NCI-H526 (cell line): ENCODE results near the gene STX1A.
"Not testable (repeated sequence)": the region's sequence is repeated elsewhere in the genome, so short reads cannot be mapped to it uniquely, and the experiment has no call there.

ENCODE experiments used
- DNase-seq, 2 experiments: peaks; one replicate each; lab custom pipeline; 2025; lab: John Stamatoyannopoulos, UW

The STX1A gene

DNA sequence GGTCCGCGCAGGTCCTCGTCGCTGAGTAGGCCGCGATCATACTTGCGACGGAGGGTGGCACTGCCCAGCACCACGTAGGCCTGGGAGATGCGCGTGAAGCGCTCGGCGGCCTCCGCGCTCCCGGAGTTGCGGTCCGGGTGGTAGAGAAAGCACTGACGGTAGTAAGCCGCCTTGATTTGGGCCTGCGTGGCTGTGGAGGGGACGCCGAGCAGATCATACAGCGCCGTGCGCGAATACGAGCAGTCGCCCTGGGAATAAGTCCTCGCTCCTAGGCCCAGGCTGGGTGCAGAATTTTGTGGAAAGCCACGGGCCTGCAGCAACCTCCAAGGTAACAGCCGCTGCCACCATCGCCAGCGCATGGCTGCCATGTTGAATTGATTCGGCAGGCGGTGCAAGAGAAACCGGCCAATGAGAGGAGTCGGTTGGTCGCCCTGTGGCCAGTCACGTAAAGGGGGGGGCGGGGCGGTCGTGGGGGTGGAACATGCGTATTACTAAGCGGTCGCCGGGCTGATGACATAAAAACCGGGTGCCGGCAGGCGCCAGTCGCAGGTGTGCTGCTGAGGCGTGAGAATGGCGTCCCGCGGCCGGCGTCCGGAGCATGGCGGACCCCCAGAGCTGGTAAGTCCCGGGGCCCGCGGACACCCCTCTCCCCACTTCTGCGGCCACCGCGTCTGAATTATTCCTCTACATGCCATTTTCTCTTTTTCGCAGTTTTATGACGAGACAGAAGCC, 36.2 kb downstream of the STX1A start, which contains the start of the genes BUD23 and DNAJC30:
TSS of gene BUD23 (plus strand) at position 542 of the 732 bp plus-strand sequence. CDS start at position 571, 29 bp downstream.
TSS of gene DNAJC30 (minus strand) at position 398 of the 732 bp plus-strand sequence. CDS start at position 368, 30 bp downstream.
- peak; percentile 90 to 97 for DNase-seq

DNA sequence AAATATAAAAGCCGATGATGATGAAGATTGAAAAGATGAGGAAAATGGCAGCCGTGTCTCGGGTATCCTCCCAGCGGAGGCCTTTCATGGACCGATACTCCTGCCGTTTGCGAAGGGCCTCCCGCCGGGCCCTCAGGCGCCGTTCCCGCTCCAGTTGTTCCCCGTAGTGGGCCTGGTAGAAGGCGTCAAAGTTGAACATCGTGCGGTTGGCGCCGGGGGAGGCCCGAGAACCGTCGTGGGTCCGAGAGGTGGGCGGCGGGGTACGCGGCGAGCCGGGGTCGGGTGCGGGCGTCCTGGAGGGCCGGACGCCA, 36.8 kb downstream of the STX1A start:
- DNase-seq, result no peak

DNA sequence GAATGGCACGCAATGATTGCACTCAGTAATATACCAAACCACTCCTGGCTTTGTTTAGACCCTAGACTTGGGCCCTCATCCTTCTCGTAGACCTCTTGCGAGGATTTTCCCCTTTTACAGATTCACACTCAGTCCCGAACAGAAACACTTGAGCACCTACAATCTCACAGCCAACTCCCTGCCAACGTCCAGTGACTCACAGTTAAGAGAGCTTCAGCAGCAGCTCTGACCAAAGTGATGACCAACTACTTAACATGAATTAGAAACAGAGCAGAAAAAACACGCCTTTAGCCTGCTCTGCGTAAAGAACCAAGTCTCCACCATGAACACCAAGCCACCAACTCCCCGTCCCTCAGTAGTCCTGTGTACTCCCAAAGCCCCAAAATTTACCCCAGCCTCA, 38.4 kb downstream of the STX1A start:
- no peak for DNase-seq

DNA sequence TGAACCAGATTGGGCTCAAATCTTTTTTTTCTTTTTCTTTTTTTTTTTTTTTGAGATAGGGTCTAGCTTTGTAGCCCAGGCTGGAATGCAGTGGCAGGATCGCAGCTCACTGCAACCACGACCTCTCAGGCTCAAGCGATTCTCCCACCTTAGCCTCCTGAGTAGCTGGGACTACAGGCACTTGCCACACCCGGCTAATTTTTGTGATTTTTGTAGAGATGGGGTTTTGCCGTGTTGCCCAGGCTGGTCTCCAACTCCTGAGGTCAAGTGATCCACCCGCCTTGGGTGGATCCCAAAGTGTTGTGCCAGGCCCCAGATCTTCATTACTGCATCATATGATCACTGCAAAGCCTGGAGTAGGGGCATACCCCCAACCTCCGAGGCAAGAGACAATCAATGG, 39.0 kb downstream of the STX1A start:
- DNase-seq, result no peak

DNA sequence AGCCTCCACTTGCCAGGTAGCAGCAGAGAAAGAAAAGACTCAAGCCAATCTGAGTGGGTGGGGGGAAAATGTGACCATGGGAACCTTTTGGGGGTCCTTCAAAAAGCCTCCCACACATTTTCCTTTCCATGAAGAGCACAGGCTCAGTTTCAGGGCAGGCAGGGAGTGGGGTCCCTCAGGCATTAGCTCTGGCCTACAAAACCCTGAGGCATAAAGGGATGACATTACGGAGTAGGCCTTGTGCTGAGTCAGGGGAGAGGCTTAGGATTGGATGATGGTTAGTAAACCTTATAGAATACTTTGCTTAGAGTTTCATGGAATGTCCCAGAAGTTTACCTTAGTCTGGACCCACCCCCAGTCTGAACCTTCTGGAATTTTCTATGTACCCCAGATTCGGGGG, 39.8 kb downstream of the STX1A start:
- no peak for DNase-seq

DNA sequence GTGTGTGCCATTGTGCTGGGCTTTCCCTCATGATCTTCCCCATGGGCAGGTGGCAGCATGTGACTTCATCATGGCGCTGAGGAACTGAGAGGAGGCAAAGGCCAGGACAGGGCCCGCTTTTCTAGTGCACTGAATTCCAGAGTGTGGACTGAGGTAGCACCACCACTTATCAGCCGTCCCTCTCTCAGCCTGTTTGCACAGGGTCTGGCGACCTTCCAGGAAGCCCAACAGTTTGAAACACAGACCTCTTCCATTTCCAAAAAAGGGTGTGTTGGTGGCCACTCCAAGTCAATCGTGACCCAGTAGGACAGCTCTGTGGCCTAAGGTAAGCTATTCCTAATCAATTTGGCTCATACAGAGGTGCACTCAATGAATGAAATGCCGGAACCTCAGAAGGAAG, 40.6 kb downstream of the STX1A start:
- DNase-seq, result no peak

DNA sequence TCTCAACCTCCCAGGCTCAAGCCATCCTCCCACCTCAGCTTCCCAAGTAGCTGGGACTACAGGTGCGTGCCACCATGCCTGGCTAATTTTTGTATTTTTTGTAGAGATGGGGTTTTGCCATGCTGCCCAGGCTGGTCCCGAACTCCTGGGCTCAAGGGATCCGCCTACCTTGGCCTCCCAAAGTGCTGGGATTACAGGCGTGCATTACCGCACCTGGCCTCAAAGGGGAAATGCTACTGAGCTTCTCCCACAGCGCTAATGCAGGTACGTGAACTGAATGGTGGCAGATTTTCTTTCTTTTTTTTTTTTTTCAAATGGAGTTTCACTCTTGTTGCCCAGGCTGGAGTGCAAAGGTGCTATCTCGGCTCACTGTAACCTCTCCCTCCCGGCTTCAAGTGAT, 43.4 kb downstream of the STX1A start:
- DNase-seq, result not testable (repeated sequence)

DNA sequence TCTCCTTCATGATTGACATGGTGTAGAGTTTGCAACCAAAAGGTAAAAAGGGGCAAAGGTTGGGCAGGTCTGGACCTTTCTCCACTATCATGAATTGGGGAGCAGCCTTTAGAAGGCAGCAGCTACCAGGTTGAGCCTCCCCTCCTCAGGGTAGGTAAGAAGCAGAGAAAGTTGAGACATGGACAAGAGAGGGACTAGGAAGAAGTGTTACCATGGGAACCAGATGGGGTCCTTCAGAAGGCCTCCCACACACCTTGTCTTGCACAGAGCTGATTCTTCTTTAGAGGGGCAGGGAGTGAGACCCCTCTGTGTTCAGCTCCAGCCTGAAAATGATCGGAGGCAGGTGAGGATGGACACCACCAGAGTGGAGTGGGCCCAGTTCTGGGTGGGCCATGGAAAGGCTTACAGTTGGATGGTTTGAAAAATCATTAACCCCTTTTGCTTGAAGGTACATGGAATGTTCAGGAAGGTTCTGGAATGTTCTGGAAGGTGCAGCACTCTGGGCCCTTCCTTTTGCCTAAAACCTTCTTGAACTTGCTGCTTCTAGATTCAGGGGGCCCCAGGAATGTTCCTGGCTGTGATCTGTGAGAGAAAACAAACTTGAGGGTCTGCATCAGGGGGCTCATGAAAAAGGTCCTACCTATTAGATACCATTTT, 44.9 kb downstream of the STX1A start:
- no peak for DNase-seq

DNA sequence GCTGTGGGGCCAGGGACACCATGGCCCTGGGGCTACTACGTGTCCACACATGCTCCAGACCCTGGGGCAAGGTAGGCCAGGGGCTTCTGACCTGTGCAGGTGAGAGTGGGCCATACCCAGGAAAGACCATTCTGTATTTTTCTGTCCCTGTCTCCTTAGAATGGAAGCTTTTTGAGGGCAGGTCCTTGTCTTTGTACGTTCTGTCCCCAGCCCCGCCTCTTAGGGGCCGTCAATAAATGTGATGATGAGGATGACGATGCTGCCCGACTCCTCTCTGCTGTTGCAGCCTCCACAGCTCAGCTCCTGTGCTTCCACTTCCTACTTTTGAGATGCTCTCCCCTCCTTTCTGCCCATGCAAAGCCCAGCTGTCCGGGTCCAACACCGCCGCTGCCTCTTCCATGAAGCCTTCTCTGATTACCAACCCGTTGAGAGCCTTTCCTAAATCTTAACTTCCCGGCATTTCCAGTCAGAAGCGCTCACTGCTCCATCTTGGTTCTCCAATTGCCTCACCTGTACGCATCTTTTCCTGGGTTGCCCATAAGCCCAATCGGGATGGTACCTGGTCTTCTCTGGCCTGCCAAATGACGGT, 47.5 kb downstream of the STX1A start:
- DNase-seq, result no peak

DNA sequence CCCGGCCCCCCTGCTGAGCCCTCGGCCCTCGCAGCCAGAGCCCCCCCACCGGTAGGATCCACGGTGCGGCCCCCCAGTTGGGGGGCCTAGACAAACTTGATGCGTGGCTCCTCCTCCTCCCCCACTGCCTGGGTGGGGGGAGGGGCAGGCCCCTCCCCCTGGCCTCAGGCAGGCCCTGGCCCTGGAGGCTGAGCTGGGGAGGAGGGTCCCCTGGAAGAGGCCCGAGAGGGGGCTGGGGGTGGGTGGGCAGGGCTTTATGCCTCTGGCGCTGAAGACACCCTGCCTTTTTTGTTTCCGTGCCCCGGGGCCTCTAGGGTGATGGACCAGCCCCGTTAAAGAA, 48.2 kb downstream of the STX1A start:
- no peak for DNase-seq

DNA sequence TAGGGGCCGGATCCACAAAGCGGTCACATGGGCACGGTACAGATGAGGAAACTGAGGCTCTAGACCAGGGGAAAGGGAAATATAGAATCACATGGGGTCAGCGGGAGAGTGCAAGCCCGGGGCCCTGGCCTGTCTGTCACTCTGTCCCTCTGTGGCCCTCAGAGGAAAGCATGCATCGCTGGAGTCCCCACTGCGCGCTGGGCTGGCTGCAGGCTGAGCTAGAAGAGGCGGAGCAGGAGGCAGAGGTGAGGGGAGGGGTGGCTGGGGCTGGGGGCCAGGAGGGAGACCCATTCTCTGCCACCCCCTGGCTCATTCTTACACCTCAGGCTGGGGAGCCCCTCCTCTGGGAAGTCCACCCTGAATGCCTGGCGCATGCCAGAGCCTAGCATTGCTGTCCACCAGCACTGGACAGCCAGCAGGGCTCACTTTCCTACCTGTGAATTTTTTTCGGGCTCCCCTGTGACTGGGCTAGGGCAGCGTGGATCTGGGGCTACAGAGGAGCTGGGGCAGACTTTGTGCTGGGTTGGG, 49.5 kb downstream of the STX1A start:
- DNase-seq, result no peak

DNA sequence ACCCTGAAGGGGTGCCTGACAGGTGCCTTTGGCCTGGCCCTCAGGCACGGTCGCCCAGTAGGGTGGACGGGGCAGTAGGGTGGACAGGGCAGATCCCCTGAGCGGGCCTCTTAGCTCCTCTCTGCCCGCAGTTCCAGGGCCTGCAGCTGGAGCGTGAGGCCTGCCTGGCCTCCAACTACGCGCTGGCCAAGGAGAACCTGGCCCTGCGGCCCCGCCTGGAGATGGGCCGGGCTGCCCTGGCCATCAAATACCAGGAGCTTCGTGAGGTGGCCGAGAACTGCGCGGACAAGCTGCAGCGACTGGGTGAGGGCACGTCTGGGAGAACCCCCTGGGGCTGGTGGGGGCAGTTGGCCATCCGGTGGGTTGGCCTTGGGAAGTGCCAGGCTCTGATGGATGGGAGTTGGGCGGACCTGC, 50.2 kb downstream of the STX1A start:
- DNase-seq, result no peak

DNA sequence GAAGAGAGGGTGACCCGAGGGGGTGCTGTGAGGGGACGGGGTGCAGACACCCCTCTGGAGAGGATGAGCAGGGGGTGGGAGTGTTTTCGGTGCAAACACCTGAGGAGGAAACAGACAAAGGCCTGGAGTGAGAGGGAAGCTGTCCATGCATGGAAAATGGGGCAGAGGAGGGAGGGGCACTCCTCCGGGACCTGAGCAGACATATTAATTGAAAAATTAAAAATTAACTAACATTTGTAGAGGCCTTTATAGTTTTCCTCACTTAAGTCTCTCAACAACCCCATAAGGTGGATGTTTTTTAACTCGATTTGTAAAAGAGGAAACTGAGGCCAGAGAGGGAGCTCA, 50.6 kb downstream of the STX1A start:
- peak in 1 of 2 experiments; percentile 65 for DNase-seq

DNA sequence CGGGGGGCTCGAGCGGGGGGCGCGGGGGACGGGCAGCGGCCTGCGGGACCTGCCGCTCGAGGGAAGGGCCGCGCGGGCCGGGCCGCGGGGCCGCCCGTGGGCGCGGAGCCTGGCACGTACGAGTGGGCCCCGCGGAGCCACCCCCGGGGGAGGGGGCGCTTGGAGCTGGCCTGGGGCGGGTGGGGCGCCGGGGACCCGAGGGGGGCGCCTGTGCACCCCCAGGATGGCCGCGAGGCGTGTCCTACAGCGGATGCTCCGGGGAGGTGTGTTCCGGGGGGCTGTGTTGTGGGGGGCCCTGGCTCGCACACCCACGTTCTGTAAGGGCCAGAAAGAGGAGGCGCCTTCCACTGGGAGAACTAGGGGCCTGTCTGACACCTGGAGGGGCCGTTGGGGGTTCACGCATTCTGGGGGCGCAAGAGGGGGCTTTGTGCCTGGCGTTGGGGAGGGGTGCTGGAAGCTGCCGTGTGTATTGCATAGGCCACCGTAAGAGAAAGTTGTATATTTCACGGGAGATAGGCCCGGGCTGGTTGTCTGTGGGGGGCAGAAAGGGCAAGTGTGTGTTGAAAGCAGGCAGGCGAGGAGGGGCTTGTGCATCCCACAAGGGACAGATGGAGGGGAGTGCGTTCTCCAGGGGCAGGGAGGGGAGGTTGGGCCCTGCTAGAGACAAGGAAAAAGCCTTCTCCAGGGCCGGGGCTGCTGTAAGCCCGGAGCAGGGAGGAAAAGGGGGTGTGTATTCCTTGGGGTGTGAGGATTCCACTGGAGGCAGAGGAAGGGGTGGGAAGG, 51.2 kb downstream of the STX1A start:
- DNase-seq, result peak; percentile 36 to 65

DNA sequence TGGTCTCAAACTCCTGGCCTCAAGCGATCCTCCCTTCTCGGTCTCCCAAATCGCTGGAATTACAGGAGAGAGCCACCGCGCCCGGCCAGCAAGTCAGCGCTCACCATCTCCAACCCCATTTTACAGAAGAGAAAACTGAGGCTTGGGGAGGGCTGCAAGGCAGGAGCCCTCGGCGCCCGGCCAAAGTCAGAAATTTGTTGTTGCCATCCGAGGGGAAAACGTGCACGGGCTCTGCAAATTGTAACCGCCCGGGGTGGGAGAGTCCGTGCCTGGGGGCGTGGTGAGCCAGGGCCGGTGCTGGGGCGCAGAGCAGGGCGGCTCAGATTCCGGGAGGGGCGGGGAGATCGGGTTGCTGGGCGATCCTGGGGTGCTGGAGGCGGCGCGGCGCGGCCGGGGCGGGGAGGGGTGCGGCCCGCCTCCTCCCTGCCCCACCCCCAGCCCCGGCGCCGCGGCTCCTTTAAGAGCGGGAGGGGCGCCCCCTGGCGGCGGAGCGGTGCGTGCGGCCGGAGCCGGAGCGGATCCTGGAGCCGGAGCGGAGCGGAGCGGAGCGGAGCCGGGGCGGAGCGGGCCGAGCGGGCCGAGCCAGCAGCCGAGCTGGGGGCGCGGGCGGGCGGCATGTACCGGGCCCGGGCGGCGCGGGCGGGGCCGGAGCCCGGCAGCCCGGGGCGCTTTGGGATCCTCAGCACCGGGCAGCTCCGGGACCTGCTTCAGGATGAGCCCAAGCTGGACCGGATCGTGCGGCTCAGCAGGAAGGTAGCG, 51.9 kb downstream of the STX1A start, which contains the start of gene VPS37D:
TSS of gene VPS37D (plus strand) at position 488 of the 759 bp plus-strand sequence. CDS start at position 616, 128 bp downstream.
- peak; percentile 46 to 93 for DNase-seq

DNA sequence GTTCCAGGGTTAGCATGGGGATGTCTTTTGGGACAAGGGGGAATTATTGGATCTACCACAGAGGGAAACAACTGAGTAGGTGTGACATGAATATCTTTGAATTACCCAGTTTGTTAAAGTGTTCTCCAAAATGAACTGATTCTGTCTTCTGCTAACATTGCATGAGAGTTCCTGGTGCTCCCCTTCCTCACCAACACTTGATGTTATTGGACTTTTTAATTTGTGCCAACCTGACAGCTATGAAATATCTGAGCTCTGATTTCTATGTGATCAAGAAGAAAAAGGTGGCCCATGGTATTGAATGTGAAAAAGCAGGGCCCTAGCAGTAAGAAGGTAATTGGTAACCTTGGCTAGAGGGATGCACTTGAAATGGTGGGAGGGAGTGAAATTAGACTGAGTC, 56.4 kb downstream of the STX1A start:
- DNase-seq, result no peak

DNA sequence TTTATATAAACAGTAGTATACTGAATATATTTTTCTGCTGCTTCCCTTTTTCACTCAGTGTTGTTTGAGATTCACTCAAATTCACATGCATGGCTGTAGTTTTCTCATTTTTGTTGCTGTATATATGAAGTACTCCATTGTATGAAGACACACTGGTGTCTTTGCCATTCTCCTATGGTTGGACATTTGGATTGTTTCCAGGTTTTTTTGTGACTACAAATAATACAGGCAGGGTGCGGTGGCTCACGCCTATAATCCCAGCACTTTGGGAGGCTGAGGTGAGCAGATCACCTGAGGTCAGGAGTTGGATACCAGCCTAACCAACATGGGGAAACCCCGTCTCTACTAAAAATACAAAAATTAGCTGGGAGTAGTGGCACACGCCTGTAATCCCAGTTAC, 58.9 kb downstream of the STX1A start:
- DNase-seq, result not testable (repeated sequence)

DNA sequence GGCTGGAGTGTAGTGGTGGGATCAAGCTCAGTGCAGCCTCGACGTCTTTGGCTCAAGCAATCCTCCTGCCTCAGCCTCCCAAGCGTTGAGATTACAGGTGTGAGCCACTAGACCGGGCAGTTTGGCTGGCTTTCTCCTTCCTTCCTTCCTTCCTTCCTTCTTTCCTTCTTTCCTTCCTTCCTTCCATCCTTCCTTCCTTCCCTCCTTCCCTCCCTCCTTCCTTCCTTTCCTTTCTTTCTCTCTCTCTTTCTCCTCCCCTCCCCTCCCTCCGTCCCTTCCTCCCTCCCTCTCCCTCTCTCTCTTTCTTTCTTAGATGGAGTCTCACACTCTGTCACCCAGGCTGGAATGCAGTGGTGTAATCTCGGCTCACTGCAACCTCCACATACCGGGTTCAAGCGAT, 59.5 kb downstream of the STX1A start:
- no peak for DNase-seq

DNA sequence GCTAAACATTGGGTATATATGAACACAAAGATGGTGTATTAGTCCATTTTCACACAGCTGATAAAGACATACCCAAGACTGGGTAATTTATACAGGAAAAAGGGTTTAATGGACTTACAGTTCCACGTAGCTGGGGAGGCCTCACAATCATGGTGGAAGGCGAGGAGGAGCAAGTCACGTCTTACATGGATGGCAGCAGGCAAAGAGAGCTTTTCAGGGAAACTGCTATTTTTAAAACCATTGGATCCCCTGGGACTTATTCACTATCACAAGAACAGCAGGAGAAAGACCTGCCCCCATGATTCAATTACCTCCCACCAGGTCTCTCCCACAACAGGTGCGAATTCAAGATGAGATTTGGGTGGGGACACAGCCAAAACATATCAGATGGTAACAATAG, 64.2 kb downstream of the STX1A start:
- not testable (repeated sequence) for DNase-seq

DNA sequence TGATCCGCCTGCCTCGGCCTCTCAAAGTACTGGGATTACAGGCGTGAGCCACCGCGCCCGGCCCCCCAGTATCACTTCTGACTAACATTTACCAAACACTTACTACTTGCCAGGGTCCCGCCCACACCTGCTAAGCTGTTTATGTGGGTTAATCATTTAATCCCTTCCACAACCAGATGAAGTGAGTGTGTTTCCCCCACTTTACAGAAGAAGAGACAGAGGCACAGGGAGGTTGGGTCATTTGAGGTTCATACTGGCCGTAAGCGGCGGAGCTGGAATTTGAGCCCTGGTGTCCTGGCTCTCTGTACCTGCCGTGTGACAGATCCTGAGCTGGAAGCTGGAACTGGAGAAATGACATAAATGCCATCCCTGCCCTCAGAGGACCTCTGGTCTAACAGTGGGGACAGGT, 66.9 kb downstream of the STX1A start:
- no peak for DNase-seq

DNA sequence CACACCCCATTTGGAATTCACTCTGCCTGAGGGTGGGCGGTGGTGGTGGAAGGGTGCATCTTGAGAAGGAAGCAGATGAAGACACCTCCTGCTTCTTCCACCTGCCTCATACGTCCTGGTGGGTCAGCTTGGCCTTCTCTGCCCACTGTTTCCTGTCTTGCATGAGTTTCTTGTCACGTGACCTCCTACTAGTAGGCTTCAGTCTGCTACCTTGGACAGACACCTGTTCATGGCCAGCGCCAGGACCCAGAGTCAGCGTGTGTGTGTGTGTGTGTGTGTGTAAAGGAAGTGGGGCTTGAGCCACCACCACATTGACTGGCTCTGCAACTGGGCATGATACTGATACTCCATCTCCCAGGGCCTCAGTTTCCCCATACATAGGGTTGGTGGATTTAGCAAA, 68.9 kb downstream of the STX1A start:
- no peak for DNase-seq

DNA sequence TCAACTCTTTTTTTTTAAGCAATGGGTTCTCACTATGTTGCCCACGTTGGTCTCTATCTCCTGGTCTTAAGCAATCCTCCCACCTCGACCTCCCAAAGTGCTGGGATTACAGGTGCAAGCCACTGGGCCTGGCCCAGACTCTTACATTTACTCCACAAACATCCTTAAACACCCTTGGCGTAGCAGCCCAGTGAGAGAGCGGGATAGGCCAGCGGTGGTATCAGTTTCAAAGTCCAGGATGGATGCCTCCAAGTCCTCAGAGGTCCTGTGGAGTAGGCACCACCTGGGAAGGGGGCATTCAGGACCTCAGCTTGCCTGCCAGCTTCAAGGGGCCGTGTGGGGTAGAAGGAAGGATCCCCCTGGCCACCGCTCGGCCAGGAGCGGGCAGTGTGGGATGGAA, 69.9 kb downstream of the STX1A start:
- DNase-seq, result no peak
